Right kidney (tissue), 1 donor: ENCODE measurements around the gene GPR108.

Experiments used
- DNase-seq: peaks from one replicate; pipeline ENCODE4 v3.0.0-alpha.2; 2016

The GPR108 gene

DNA sequence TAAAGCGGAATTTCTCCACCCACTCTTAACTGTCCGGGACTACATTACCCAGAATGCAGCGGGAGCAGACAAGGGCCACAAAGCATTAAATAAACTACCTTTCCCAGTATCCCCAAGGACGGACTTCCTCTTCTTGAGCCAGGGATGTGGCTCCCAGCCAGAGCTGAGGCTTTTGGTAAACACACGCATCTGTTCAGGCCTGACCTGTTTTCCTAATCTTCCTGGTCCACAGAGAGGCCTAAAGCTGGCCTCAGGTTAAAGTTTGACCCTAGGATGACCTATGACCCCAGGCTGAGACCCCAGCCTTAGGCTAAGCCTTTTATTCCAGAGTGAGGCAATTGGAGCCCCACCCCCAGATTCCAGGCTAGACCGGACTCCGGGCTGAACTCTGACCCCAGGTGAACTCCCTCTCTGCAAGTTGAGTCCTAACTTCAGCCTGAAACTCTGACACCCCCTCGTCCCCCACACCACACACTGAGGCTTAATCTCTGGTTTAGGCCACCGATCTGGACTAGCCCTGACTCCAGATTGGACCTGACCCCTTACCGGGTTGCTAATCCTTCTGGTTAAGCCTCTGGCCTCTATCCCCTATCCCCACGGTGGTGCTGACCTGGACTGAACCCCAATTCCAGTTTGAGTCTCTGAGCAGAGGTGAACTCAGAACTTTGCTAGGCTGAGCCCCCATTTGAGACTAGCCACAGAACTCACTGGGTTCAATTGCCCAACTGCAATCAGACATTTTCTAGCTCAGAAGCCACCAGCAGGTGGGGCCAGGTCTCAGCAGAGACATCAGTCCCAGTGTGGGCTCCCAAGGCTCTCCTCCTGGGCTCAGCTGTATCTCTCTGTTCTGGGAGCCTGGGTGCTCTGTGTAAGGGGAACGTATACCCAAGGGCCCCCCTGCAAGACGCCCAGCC is 750 bp upstream of the GPR108 start:
- DNase-seq, result peak; percentile 78

GRCh38 chr19:6736917-6737283 is 480 bp downstream of the GPR108 start:
- no peak for DNase-seq

- DNase-seq, result peak; percentile 83
Measured at GRCh38 chr19:6736169-6736916, 1.0 kb downstream of the GPR108 start.

DNA sequence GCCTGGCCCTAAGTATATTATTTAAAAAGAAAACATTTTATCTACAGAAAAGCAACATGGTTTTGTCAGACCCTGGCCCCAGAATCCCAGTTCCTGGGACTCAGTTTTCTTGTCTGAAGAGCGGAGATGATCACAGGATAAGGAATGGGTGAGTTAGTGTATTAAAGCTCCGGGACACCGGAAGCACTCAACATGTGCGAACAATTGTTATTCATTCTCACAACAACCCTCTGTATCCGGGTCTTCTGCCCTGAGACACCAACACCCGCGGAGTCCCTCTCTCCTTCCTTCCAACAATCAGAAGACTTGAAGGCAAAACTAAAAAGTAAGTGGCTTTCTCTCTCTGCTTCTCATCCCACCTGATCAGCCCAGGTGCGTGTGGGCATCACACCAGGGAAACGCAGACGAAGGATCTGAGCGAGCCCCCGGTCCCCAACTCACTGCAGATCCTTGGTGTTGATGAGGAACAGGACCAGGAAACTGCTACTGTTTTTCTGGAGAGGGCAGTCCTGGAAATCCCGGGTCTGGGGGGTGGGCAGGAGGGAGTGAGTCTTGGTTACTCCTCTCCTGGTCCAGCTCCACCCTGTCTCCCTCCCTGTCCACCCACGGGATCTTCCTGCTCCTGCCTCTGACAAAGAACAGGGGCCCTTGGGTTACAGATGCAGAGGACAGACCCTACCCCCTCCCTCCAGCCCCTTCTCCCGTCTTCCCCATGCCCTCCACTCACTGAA is 2.0 kb downstream of the GPR108 start:
- DNase-seq, result no peak

GRCh38 chr19:6734096-6734696 is 3.2 kb downstream of the GPR108 start:
- DNase-seq, result no peak

DNA sequence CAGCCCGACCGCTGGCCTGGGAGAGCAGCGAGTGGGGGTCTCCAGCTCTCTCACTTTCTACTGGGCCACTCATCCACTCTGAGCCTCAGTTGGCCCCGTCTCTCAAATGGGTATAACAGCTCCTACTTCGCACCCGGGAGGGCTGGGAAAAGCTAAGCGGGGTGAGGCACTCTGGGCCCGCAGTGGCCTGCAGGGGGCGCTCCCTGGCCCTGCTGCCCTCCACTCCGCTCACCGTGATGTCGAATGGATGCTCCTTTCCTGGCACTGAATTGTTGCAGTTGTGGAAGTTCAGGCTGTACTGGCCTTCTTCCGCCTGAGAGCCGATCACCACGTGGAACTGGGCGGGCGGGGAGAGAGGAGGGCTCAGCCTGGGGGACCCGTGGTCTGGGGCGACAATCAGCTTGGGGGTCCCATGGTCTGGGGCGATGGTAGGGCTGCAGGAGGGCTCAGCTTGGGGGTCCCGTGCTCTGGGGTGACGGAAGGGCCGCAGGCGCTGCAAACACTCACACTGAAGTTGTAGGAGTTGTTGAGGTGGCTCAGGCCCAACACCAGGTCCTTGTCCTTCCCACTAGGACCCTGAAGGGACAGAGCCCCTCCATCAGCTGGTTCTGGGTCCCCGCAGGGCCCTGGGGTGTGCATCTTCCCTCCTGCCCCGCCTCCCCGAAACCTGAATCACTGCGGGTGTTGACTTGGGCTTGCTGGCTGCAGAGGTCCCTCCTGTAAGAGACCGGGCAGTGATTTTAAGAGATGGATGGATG is 3.9 kb downstream of the GPR108 start:
- no peak for DNase-seq

GRCh38 chr19:6732803-6733337 is 4.5 kb downstream of the GPR108 start:
- DNase-seq, result no peak

GRCh38 chr19:6731822-6732221 is 5.6 kb downstream of the GPR108 start:
- DNase-seq, result no peak

DNA sequence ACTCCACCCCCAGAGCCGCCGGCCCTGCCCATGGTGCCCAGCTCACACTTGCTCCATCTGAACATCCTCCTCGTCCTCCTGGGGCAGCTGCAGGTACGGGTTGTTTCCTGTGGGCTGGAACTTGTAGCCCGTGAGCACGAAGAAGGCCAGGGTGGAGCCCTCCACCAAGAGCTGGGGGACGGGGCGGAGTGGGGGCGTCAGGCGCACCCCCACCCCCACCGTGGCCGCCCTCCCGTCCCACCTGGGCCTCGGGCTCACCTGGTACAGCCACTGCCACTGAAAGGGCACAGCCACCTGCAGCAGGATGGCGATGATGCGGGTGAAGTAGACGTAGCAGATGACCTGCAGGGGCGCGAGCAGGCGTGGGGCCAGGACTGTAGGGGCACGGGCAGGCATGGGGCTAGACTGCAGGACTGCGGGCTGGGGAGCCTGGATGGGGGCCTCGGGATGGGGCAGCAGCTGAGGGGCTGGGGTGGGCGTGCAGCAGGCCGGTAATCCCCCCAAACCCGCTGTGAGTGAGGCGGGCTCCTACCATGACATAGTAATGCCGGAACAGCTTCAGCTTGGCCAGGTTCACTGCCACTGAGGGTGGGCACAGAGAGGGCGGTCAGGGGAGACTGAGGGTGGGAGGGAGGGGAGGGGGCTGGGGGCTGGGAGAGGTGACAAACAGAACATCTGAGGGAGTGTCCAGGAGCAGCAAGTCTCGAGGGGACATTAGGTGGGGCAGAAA is 6.3 kb downstream of the GPR108 start:
- no peak for DNase-seq

GRCh38 chr19:6730153-6730804 is 7.1 kb downstream of the GPR108 start:
- DNase-seq, result no peak

- DNase-seq, result no peak
Measured at GRCh38 chr19:6729573-6730152, 7.7 kb downstream of the GPR108 start.

DNA sequence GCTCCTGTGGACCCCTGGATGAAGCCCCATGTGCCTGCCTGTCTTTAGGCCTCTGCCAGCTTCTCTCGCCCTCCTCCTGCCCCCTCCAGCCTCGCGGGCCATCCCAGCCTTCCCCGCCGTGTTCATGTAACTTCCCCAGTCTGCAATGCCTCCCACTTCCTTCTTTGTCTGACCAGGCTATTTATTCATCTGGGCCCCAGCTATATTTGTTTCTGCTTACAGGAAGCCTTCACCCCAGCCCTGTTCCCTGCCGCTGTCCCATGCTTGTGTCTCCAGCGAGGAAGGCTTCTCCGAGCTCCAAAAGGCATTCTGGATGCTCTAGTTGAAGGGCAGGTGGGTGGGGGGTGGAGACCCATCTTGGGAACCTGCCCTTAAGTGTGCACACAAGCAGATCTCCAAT is 9.0 kb downstream of the GPR108 start:
- no peak for DNase-seq

DNA sequence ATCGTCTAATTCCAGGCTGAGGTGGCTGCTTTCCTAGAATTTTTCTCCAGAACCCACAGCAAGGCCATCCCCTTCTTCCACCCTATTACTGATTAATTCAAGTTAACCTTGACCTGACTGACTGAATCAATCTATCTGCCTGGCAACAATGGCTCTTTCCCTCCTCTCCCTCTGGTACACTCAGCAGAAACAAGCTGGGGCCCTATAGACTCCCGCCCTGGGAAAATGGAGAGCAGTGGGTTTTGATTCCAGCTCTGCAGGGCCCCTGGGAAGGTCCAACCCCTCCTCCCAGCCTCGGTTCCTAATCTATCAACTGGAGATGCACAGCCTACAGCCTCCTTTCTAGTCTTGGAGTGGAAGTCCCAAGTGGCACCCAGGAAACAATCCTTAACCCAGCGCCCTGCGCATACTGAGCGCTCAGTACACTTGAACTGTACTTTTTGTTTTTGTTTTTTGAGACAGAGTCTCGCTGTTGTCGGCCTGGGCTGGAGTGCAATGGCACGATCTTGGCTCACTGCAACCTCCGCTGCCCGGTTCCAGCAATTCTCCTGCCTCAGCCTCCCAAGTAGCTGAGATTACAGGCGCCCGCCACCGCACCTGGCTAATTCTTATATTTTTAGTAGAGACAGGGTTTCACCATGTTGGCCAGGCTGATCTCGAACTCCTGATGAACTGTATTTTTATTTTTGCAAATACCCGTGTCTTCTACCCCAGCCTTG is 11.7 kb downstream of the GPR108 start:
- DNase-seq, result no peak

- DNase-seq, result no peak
Measured at GRCh38 chr19:6724631-6725492, 12.5 kb downstream of the GPR108 start.

DNA sequence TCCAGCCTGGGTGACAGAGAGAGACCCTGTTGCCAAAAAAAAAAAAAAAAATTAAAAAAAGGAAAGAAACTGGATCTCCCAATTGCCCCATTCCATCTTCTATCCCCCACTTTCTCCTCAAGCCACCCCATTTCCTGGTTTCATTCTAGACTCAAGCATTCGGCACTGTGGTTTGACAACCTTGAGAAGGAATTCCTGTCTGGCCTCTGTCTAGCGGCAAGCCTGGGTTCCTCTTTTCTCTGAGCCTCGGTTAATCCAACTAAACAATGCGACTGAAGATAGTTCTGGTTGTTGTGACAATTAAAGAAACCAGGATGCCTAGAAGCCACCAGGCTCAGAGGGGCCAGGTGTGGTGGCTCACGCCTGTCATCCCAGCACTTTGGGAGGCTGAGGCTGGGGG is 13.6 kb downstream of the GPR108 start:
- DNase-seq, result no peak

- no peak for DNase-seq
Measured at GRCh38 chr19:6723108-6723618, 14.2 kb downstream of the GPR108 start.

DNA sequence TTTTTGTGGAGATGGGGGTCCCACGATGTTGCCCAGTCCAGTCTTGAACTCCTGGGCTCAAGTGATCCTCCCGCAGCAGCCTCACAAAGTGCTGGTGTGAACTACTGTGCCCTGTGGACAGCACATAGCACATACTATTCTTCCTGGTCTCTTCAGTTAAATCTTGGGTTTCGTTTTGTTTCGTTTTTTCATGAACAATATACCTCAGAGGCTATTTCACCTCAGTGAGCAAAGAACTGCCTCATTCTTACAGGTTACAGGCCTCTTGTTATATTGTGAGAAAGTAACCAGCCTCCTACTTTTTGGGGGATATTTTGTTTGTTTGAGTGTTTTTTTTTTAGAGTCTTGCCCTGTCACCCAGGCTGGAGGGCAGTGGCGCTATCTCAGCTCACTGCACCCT is 15.6 kb downstream of the GPR108 start:
- DNase-seq, result no peak

- no peak for DNase-seq
Measured at GRCh38 chr19:6721138-6721474, 16.3 kb downstream of the GPR108 start.
